ENCODE results near the gene ITGA11. TPM values are rescaled to one million over a fixed set of nuclear protein-coding genes. Genes with fewer than 3 reads are reported as not detected.
A peak's percentile ranks its signal among the peaks of the same experiment; 100 is the strongest.

Gene ITGA11
- total RNA-seq, 4 donors from 2014 or later = 0.83 to 3.6 (median 2.0) TPM

- Histone ChIP-seq H3K27me3 (no peaks in the 10 kb centered on the region), H3K27ac (no peak overlapping the region), H3K4me3 (no peak overlapping the region), H3K9me3 (no peaks in the 10 kb centered on the region), H3K36me3 (no peaks in the 10 kb centered on the region), H3K4me1 (no peaks in the 10 kb centered on the region)
- WGBS = 90% methylated on average over 8 of the region's 8 CpGs
- peak; percentile 9 to 26 for DNase-seq (ENCODE audit: low spot score in 2 of 2)
- TF ChIP-seq CTCF (IDR thresholded peaks at IDR 0.05) = no peak
- no peak for TF ChIP-seq POLR2AphosphoS5 (IDR thresholded peaks at IDR 0.05)
- TF ChIP-seq POLR2A (IDR thresholded peaks at IDR 0.05) = no peak
- TF ChIP-seq EP300 (IDR thresholded peaks at IDR 0.05) = no peak
Observed at GRCh38 chr15:68410466-68411342, 21.3 kb downstream of the ITGA11 start.

GRCh38 chr15:68409736-68410370, 22.1 kb downstream of the ITGA11 start:
- Histone ChIP-seq H3K9me3 (no peaks in the 10 kb centered on the region), H3K4me3 (no peak overlapping the region), H3K27me3 (no peaks in the 10 kb centered on the region), H3K4me1 (no peaks in the 10 kb centered on the region), H3K27ac (no peak overlapping the region), H3K36me3 (no peaks in the 10 kb centered on the region)
- peak; percentile 45 to 68 for DNase-seq (ENCODE audit: low spot score in 2 of 2)
- WGBS = 88% methylated on average over 11 of the region's 11 CpGs
- TF ChIP-seq CTCF (IDR thresholded peaks at IDR 0.05) = no peak

GRCh38 chr15:68408971-68409370, 23.0 kb downstream of the ITGA11 start:
- Histone ChIP-seq H3K36me3 (no peaks in the 10 kb centered on the region), H3K4me3 (no peak overlapping the region), H3K9me3 (no peaks in the 10 kb centered on the region), H3K4me1 (no peaks in the 10 kb centered on the region), H3K27ac (no peak overlapping the region), H3K27me3 (no peaks in the 10 kb centered on the region)
- peak; percentile 17 to 57 for DNase-seq (ENCODE audit: low spot score in 2 of 2)
- 95% methylated on average over 4 of the region's 4 CpGs for WGBS
- TF ChIP-seq POLR2AphosphoS5 (IDR thresholded peaks at IDR 0.05) (no peak), EP300 (IDR thresholded peaks at IDR 0.05) (no peak), POLR2A (IDR thresholded peaks at IDR 0.05) (no peak), CTCF (IDR thresholded peaks at IDR 0.05) (no peak)

- peak; percentile 32 to 49 for DNase-seq (ENCODE audit: low spot score in 2 of 2)
- no peaks in the 10 kb centered on the region for H3K27me3 ChIP-seq
- H3K4me1 ChIP-seq = no peaks in the 10 kb centered on the region
- H3K9me3 ChIP-seq = no peaks in the 10 kb centered on the region
- H3K4me3 ChIP-seq = no peak overlapping the region
- no peaks in the 10 kb centered on the region for H3K36me3 ChIP-seq
- TF ChIP-seq EP300 (IDR thresholded peaks at IDR 0.05) = no peak
- H3K27ac ChIP-seq = no peak overlapping the region
- WGBS = 92% methylated on average over 9 of the region's 9 CpGs
Observed at GRCh38 chr15:68407886-68408881, 23.8 kb downstream of the ITGA11 start.

- H3K27me3 ChIP-seq = no peaks in the 10 kb centered on the region
- TF ChIP-seq CTCF (IDR thresholded peaks at IDR 0.05) (no peak), POLR2A (IDR thresholded peaks at IDR 0.05) (no peak), EP300 (IDR thresholded peaks at IDR 0.05) (no peak), POLR2AphosphoS5 (IDR thresholded peaks at IDR 0.05) (no peak)
- no peaks in the 10 kb centered on the region for H3K36me3 ChIP-seq
- no peak overlapping the region for H3K27ac ChIP-seq
- DNase-seq (ENCODE audit: low spot score in 2 of 2) = peak; percentile 62 to 68
- H3K4me3 ChIP-seq = no peak overlapping the region
- 75% methylated on average over 9 of the region's 9 CpGs for WGBS
- no peaks in the 10 kb centered on the region for H3K4me1 ChIP-seq
- H3K9me3 ChIP-seq = no peaks in the 10 kb centered on the region
Observed at GRCh38 chr15:68407141-68407885, 24.6 kb downstream of the ITGA11 start.

Measured in suprapubic skin (tissue), 4 donors.